Fibroblast of skin of right biceps (primary cell): ENCODE measurements around the gene KDM4F.

Source experiments
- DNase-seq: peaks from one replicate; pipeline ENCODE4 v3.0.0-alpha.2; 2013

Gene KDM4F

DNA sequence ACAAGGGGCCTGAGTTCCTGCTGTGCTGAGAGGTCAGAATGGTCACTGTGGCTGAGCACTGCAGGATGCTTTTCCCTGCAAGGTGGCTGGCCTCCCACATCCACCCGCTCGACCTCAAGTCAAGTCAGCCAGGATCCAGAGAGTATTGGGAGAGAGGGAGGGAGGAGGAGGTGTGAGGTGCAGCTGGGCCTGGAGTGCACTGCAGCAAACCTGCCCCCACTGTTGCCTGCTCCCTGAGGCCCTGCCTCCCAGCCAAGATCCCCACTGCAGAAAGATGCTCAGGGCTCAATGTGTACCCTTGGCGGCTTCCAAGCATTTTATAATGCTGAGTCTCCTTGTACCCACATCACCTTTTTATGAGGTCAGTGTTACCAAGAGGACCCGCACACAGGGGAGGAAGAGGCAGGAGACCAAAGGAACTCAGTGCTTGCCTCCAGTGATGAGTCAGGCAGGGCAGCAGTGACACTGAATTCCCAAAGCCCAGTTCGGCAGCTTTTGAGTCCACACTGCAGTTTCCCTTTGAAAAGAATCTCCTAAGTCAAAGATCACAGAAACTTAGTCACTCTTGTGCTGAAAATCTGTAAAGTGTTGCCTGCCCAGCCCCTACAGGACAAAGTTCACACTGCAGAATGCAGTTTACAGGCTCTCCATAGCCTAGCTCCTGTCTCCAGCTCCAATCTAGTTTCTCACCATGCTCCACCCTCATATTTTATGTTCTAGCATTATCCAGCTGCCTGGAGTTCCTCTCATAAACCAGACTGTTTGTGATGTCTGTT, 43.5 kb downstream of the KDM4F start:
- DNase-seq = peak; percentile 73

DNA sequence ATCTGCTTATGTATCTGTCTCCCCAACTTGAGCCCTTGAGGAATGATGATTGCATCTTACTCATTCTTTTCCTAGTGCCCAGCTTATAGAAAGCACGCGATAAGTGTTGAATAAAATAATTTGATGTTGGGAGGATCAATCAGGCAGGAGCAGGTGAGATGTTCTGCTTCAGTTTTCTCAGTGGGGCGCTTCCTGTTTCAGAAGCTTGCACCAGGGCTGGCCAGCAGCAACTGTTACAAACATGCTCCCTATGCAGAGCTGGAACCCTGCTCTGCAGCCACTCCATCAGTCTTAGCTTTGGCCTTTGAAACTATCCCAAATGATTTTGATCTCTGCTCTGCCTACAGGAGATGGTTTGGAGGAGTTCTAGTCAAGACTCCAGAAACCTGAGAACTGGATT, 44.3 kb downstream of the KDM4F start:
- no peak for DNase-seq

DNA sequence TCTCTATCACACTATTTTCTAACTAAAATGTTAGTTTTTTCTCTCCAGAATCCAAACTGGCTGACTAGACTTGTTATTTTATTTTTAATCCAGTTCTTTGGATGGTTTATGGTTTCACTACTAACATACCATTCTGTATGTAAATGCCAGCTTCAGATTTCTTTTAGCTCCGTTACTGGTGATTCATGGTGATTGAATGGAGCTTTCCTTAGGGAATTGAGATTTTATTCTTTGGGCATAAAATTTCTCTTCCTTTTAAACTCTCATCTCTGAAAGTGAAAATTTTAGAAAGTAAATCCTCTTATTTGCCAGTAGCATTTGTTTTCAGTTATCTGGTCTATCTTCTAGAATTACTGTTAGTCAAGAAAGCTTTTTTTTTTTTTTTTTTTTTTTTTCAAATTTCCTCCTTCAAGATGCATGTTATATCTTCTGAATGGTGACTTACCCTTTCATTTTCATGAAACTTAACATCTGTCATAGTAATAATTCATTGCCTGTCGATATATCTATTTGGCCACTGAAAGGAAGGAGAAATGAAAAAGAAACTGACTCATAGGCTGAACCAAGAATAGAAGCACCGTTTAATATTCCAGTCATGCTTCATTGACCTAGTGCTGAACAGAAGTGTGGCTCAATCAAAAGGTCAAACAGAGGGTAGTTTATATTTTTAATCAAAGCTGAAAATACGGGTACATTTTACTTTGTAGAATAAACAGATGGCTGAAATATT, 46.8 kb downstream of the KDM4F start:
- DNase-seq = peak; percentile 75

DNA sequence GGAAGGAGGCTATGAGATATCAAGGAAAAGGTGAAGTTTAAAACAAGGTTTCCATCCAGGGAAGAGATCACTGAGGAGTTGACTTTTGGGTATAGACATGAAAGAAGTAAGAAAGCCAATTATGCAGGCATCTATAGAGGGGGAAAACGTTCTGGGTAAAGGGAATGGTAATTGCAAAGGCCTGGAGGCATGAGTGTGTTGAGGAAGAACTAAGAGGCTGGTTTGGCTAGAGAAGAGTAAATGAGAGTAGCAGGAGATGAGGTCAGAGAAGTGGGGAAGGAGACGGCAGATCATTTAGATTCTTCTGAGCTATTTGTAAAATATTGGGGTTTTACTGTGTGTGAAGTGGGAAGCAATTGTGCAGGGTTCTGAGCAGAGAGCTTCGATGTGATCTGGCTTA, 48.0 kb downstream of the KDM4F start:
- no peak for DNase-seq

- DNase-seq = no peak
Observed at GRCh38 chr11:95098826-95099225, 49.6 kb downstream of the KDM4F start.

- DNase-seq = no peak
Observed at GRCh38 chr11:95100191-95100648, 51.0 kb downstream of the KDM4F start.
